Measurements from ENCODE around the gene PEX7. TPM values are rescaled to one million over a fixed set of nuclear protein-coding genes. Genes with fewer than 3 reads are reported as not detected.
"Not testable (repeated sequence)": the region's sequence is repeated elsewhere in the genome, so short reads cannot be mapped to it uniquely, and the experiment has no call there.

The PEX7 gene
- total RNA-seq, 2 experiments from 2014 or later = 2.5 to 3.3 TPM

GRCh38 chr6:136846477-136846876, 24.1 kb downstream of the PEX7 start:
- H3K4me3 Mint-ChIP-seq; H3K9me3 Mint-ChIP-seq (ENCODE audit: insufficient read depth); ATAC-seq; H3K27me3 Mint-ChIP-seq (ENCODE audit: low read depth); H3K4me1 Mint-ChIP-seq (ENCODE audit: low read depth); DNase-seq; H3K27ac Mint-ChIP-seq; POLR2A ChIA-PET: not testable (repeated sequence)
- peaks cover 27% of the 10 kb centered on the region for H3K36me3 Mint-ChIP-seq (ENCODE audit: low read depth)
- CTCF ChIA-PET = interaction anchor here (1.5 kb wide), 1 partner anchor 78 kb away, joined by 4 read pairs; no protein-coding TSS in a partner anchor

GRCh38 chr6:136849979-136850563, 27.7 kb downstream of the PEX7 start:
- H3K27ac Mint-ChIP-seq; CTCF ChIA-PET; DNase-seq; H3K9me3 Mint-ChIP-seq (ENCODE audit: insufficient read depth); H3K4me1 Mint-ChIP-seq (ENCODE audit: low read depth); ATAC-seq; H3K4me3 Mint-ChIP-seq; H3K27me3 Mint-ChIP-seq (ENCODE audit: low read depth): not testable (repeated sequence)
- H3K36me3 Mint-ChIP-seq (ENCODE audit: low read depth) = peaks cover 31% of the 10 kb centered on the region
- POLR2A ChIA-PET = interaction anchor here (0.7 kb wide), 1 partner anchor 14 kb away, joined by 5 read pairs; no protein-coding TSS in a partner anchor

GRCh38 chr6:136859430-136859829, 37.0 kb downstream of the PEX7 start:
- POLR2A ChIA-PET = no interaction called here
- no peaks in the 10 kb centered on the region for H3K4me1 Mint-ChIP-seq (ENCODE audit: low read depth)

GRCh38 chr6:136860043-136860442, 37.7 kb downstream of the PEX7 start:
- Mint-ChIP-seq H3K27me3 (ENCODE audit: low read depth) (no peaks in the 10 kb centered on the region), H3K9me3 (ENCODE audit: insufficient read depth) (no peaks in the 10 kb centered on the region), H3K4me3 (no peak overlapping the region), H3K4me1 (ENCODE audit: low read depth) (no peaks in the 10 kb centered on the region), H3K36me3 (ENCODE audit: low read depth) (no peaks in the 10 kb centered on the region), H3K27ac (no peak overlapping the region)
- no peak for ATAC-seq
- DNase-seq = no peak
- ChIA-PET CTCF (no interaction called here), POLR2A (no interaction called here)

More at GRCh38 chr6:136859430-136859829, 37.0 kb downstream of the PEX7 start:
- no peaks in the 10 kb centered on the region for H3K9me3 Mint-ChIP-seq (ENCODE audit: insufficient read depth)
- no peak overlapping the region for H3K27ac Mint-ChIP-seq
- H3K27me3 Mint-ChIP-seq (ENCODE audit: low read depth) = no peaks in the 10 kb centered on the region
- no peak for ATAC-seq
- no peaks in the 10 kb centered on the region for H3K36me3 Mint-ChIP-seq (ENCODE audit: low read depth)
- CTCF ChIA-PET = interaction anchor here (0.9 to 1.3 kb wide), 2 partner anchors 38 to 61 kb away, joined by 3 read pairs; no protein-coding TSS in a partner anchor
- H3K4me3 Mint-ChIP-seq = no peak overlapping the region
- no peak for DNase-seq

GRCh38 chr6:136862662-136863061, 40.3 kb downstream of the PEX7 start:
- no peak overlapping the region for H3K4me3 Mint-ChIP-seq
- no peaks in the 10 kb centered on the region for H3K36me3 Mint-ChIP-seq (ENCODE audit: low read depth)
- CTCF ChIA-PET = no interaction called here
- no peaks in the 10 kb centered on the region for H3K27me3 Mint-ChIP-seq (ENCODE audit: low read depth)
- H3K9me3 Mint-ChIP-seq (ENCODE audit: insufficient read depth) = no peaks in the 10 kb centered on the region
- ATAC-seq (no peak), DNase-seq (no peak)
- POLR2A ChIA-PET = no interaction called here
- H3K27ac Mint-ChIP-seq = no peak overlapping the region
- H3K4me1 Mint-ChIP-seq (ENCODE audit: low read depth) = no peaks in the 10 kb centered on the region

- CTCF ChIA-PET = no interaction called here
- Mint-ChIP-seq H3K27ac (no peak overlapping the region), H3K9me3 (ENCODE audit: insufficient read depth) (no peaks in the 10 kb centered on the region), H3K4me1 (ENCODE audit: low read depth) (no peaks in the 10 kb centered on the region), H3K4me3 (no peak overlapping the region), H3K27me3 (ENCODE audit: low read depth) (no peaks in the 10 kb centered on the region), H3K36me3 (ENCODE audit: low read depth) (no peaks in the 10 kb centered on the region)
- ATAC-seq (no peak), DNase-seq (no peak)
- POLR2A ChIA-PET = no interaction called here
Measured at GRCh38 chr6:136863752-136864151, 41.4 kb downstream of the PEX7 start.

GRCh38 chr6:136864676-136865075, 42.3 kb downstream of the PEX7 start:
- CTCF ChIA-PET = no interaction called here
- no peaks in the 10 kb centered on the region for H3K4me1 Mint-ChIP-seq (ENCODE audit: low read depth)
- POLR2A ChIA-PET = no interaction called here
- H3K9me3 Mint-ChIP-seq (ENCODE audit: insufficient read depth) = no peaks in the 10 kb centered on the region
- no peaks in the 10 kb centered on the region for H3K36me3 Mint-ChIP-seq (ENCODE audit: low read depth)
- no peak overlapping the region for H3K27ac Mint-ChIP-seq
- no peaks in the 10 kb centered on the region for H3K27me3 Mint-ChIP-seq (ENCODE audit: low read depth)
- no peak for ATAC-seq
- H3K4me3 Mint-ChIP-seq = no peak overlapping the region
- no peak for DNase-seq

GRCh38 chr6:136866872-136867416, 44.6 kb downstream of the PEX7 start:
- Mint-ChIP-seq H3K27ac (no peak overlapping the region), H3K4me3 (no peak overlapping the region), H3K36me3 (ENCODE audit: low read depth) (no peaks in the 10 kb centered on the region), H3K4me1 (ENCODE audit: low read depth) (no peaks in the 10 kb centered on the region), H3K27me3 (ENCODE audit: low read depth) (no peaks in the 10 kb centered on the region), H3K9me3 (ENCODE audit: insufficient read depth) (no peaks in the 10 kb centered on the region)
- ATAC-seq (no peak), DNase-seq (no peak)
- ChIA-PET POLR2A (interaction anchor here (0.7 kb wide), 1 partner anchor 428 kb away, joined by 4 read pairs; no protein-coding TSS in a partner anchor), CTCF (no interaction called here)

GRCh38 chr6:136869451-136869850, 47.1 kb downstream of the PEX7 start:
- ChIA-PET CTCF (no interaction called here), POLR2A (no interaction called here)
- Mint-ChIP-seq H3K27ac (no peak overlapping the region), H3K4me3 (no peak overlapping the region), H3K4me1 (ENCODE audit: low read depth) (no peaks in the 10 kb centered on the region), H3K9me3 (ENCODE audit: insufficient read depth) (peaks cover 14% of the 10 kb centered on the region), H3K36me3 (ENCODE audit: low read depth) (peaks cover 7% of the 10 kb centered on the region), H3K27me3 (ENCODE audit: low read depth) (no peaks in the 10 kb centered on the region)
- DNase-seq (no peak), ATAC-seq (no peak)

GRCh38 chr6:136873748-136874147, 51.4 kb downstream of the PEX7 start:
- Mint-ChIP-seq H3K27me3 (ENCODE audit: low read depth) (no peaks in the 10 kb centered on the region), H3K4me3 (no peak overlapping the region), H3K9me3 (ENCODE audit: insufficient read depth) (peaks cover 17% of the 10 kb centered on the region), H3K27ac (no peak overlapping the region), H3K4me1 (ENCODE audit: low read depth) (no peaks in the 10 kb centered on the region), H3K36me3 (ENCODE audit: low read depth) (peaks cover 19% of the 10 kb centered on the region)
- POLR2A ChIA-PET = no interaction called here
- DNase-seq (no peak), ATAC-seq (no peak)
- CTCF ChIA-PET = no interaction called here

GRCh38 chr6:136876469-136876868, 54.1 kb downstream of the PEX7 start:
- Mint-ChIP-seq H3K36me3 (ENCODE audit: low read depth) (peaks cover 19% of the 10 kb centered on the region), H3K9me3 (ENCODE audit: insufficient read depth) (peaks cover 17% of the 10 kb centered on the region)
- POLR2A ChIA-PET; ATAC-seq; CTCF ChIA-PET; H3K4me1 Mint-ChIP-seq (ENCODE audit: low read depth); H3K4me3 Mint-ChIP-seq; H3K27me3 Mint-ChIP-seq (ENCODE audit: low read depth); H3K27ac Mint-ChIP-seq; DNase-seq: not testable (repeated sequence)

GRCh38 chr6:136880748-136881460, 58.5 kb downstream of the PEX7 start:
- no peaks in the 10 kb centered on the region for H3K4me1 Mint-ChIP-seq (ENCODE audit: low read depth)
- DNase-seq (no peak), ATAC-seq (no peak)
- POLR2A ChIA-PET = no interaction called here
- H3K27me3 Mint-ChIP-seq (ENCODE audit: low read depth) = no peaks in the 10 kb centered on the region
- no peak overlapping the region for H3K4me3 Mint-ChIP-seq
- CTCF ChIA-PET = no interaction called here
- H3K9me3 Mint-ChIP-seq (ENCODE audit: insufficient read depth) = no peaks in the 10 kb centered on the region
- H3K36me3 Mint-ChIP-seq (ENCODE audit: low read depth) = peaks cover 9% of the 10 kb centered on the region
- no peak overlapping the region for H3K27ac Mint-ChIP-seq
